CD4-positive, alpha-beta T cell treated with Interferon alpha-2 for 1 hour (primary cell): ENCODE measurements around the gene TINAGL1.

Source experiments
- DNase-seq, 2 donors: peaks; one replicate each; pipeline ENCODE4 v3.0.0-alpha.2; 2020 to 2022

Gene TINAGL1

DNA sequence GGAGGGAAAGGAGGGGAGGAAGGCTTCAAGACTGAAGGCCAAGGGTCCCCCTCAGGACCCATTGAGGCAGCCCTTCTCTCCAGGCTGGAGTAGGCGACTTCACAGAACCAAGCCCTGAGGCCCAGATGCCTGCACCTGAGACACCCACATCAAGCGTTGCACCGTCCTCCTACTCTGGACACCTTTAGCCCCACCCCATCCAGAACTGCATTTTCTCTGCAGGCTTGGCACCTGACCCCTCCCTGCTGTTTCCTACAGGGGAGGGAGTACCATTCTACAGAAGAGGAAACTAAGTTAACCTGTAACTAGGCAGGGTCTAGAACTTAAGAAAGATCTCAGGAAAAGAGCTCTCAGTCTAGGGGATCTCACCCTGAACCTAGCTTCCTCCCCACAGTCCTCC lies 56.3 kb downstream of the TINAGL1 start:
- DNase-seq = no peak

DNA sequence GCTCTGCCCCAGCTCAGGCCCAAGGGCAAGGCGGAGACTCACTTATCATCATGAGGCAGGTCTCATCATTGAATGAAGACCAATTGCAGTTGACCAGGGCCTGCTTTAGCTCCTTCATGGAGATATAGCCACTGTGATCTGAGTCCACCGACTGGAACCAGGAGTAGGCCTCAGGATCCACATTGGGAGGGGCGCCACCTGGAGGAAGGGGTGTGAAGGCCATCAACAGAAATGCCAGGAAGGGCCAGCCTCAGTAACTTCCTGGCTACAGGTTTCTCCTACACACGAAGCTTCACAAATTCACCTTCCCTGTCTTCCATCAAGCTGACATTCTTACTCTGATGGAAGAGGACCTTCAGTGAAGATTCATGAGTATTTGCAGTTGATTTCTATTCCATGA lies 56.8 kb downstream of the TINAGL1 start:
- DNase-seq = peak in 1 of 2 donors; percentile 17
